Measurements from ENCODE around the gene TGFBI.

DNA sequence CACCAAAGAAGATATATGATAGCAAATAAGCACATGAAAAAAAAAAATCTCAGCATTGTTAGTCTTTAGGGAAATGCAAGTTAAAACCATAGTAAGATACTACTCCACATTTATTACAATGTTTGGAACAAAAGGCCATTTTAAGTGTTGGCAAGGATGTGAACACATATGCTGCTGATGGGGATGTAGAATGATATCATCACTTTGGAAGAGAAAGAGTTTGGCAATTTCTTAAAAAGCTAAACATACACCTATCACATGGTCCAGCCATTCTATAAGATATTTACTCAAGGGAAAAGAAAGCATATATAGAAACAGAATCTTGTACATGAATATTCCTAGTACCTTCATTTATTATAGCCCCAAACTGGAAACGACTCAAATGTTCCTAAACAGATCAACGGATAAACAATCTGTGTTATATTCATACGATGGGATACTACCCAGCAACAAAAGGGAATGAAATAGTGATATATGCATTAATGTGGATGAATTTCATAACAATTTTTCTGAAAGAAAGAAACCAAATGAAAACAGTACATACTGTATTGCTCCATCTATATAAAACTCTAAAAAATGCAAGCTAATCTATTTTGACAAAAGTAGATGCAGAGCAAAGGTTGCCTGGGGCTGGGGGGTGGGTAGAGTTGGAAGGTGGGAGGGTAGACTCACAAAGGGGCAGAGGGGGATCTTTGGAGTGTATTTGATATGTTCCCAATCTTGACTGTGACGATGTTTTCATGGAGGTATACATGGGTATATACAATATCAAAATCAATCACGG is 58.2 kb downstream of the TGFBI start:
- TF ChIP-seq EZH2phosphoT487 (IDR thresholded peaks at IDR 0.05): no peak
- TF ChIP-seq, protein P1, sequence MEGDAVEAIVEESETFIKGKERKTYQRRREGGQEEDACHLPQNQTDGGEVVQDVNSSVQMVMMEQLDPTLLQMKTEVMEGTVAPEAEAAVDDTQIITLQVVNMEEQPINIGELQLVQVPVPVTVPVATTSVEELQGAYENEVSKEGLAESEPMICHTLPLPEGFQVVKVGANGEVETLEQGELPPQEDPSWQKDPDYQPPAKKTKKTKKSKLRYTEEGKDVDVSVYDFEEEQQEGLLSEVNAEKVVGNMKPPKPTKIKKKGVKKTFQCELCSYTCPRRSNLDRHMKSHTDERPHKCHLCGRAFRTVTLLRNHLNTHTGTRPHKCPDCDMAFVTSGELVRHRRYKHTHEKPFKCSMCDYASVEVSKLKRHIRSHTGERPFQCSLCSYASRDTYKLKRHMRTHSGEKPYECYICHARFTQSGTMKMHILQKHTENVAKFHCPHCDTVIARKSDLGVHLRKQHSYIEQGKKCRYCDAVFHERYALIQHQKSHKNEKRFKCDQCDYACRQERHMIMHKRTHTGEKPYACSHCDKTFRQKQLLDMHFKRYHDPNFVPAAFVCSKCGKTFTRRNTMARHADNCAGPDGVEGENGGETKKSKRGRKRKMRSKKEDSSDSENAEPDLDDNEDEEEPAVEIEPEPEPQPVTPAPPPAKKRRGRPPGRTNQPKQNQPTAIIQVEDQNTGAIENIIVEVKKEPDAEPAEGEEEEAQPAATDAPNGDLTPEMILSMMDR (IDR thresholded peaks at IDR 0.05): no peak
- TF ChIP-seq EZH2 (IDR thresholded peaks at IDR 0.05): no peak
